NCI-H1105 treated with DMSO at 0.1 percent for 48 hours (cell line): ENCODE data around the gene HSH2D.

Experiments used
- DNase-seq: peaks from one replicate; lab custom pipeline; 2025; lab: John Stamatoyannopoulos, UW

HSH2D gene

GRCh38 chr19:16121141-16121540, 22.3 kb upstream of the HSH2D start:
- DNase-seq, result no peak

GRCh38 chr19:16121967-16122366, 21.5 kb upstream of the HSH2D start:
- DNase-seq, result no peak

GRCh38 chr19:16124953-16125352, 18.5 kb upstream of the HSH2D start:
- DNase-seq, result no peak

GRCh38 chr19:16125737-16126495, 17.6 kb upstream of the HSH2D start:
- DNase-seq, result no peak

- no peak for DNase-seq
Observed at GRCh38 chr19:16127080-16127479, 16.4 kb upstream of the HSH2D start.

- no peak for DNase-seq
Observed at GRCh38 chr19:16127776-16128371, 15.6 kb upstream of the HSH2D start.

- DNase-seq, result no peak
Observed at GRCh38 chr19:16131648-16132047, 11.8 kb upstream of the HSH2D start.

- DNase-seq, result no peak
Observed at GRCh38 chr19:16133818-16134217, 9.7 kb upstream of the HSH2D start.

- no peak for DNase-seq
Observed at GRCh38 chr19:16134510-16134909, 9.0 kb upstream of the HSH2D start.

GRCh38 chr19:16135430-16136127, 7.9 kb upstream of the HSH2D start:
- no peak for DNase-seq

GRCh38 chr19:16136185-16136999, 7.1 kb upstream of the HSH2D start:
- no peak for DNase-seq

GRCh38 chr19:16139752-16140151, 3.7 kb upstream of the HSH2D start:
- DNase-seq, result no peak

GRCh38 chr19:16141043-16141442, 2.4 kb upstream of the HSH2D start:
- DNase-seq, result no peak

- no peak for DNase-seq
Observed at GRCh38 chr19:16142032-16142580, 1.4 kb upstream of the HSH2D start.

GRCh38 chr19:16144216-16144581, 714 bp downstream of the HSH2D start:
- DNase-seq, result no peak

GRCh38 chr19:16146112-16146511, 2.6 kb downstream of the HSH2D start:
- DNase-seq, result no peak

GRCh38 chr19:16148443-16149229, 5.2 kb downstream of the HSH2D start:
- DNase-seq, result no peak

- no peak for DNase-seq
Observed at GRCh38 chr19:16153582-16154336, 10.3 kb downstream of the HSH2D start.

- DNase-seq, result no peak
Observed at GRCh38 chr19:16154557-16154956, 11.1 kb downstream of the HSH2D start.

- DNase-seq, result no peak
Observed at GRCh38 chr19:16155128-16155527, 11.6 kb downstream of the HSH2D start.

GRCh38 chr19:16156904-16157303, 13.4 kb downstream of the HSH2D start:
- DNase-seq, result no peak
